Measurements from ENCODE around the gene HARS1. TPM values are rescaled to one million over a fixed set of nuclear protein-coding genes. Genes with fewer than 3 reads are reported as not detected.

The HARS1 gene
- total and polyA plus RNA-seq, 8 donors, result 24.7 to 47.8 (median 32.7) TPM

DNA sequence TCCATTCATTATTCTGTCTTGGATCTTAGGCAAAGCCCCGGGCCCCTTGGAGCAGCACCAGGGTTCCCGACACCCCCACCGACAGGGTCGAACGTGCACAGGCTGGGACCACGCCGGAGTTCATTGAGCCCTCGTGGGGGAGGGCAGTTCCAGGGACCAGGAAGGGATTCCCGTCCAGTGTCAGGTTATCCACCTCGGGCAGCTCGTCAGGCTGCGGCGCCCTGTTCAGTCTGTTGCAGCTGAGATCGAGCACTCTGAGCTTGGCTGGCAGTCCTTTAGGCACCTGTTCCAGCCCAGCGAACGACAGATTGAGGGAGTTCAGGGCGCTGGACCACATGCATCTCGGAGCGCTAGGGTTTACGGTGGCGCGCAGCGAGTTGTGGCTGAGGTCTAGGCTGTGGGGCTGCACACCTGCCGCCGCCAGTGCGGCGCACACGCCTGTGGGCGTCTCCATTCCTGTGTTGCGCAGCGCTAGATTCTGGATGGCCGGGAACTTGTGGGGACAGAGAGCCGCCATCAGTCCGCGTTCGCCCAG is 59.3 kb downstream of the HARS1 start:
- no peak for TF ChIP-seq CTCF (IDR thresholded peaks at IDR 0.05)
- DNase-seq (peak in 5 of 6 donors; percentile 43 to 78 (median 65)), FAIRE-seq (no peak), ATAC-seq (peak; percentile 70 to 80 (median 76))
- peaks cover 0 to 8% (median 0%) of the 10 kb centered on the region in 3 donors for H3K4me1 ChIP-seq
- 2 to 4% methylated on average over 36 of the region's 36 CpGs for WGBS, 2 donors
- no peaks in the 10 kb centered on the region for H3K9me3 ChIP-seq
- peak overlapping the region; percentile 28 to 65 (median 42) for H3K4me3 ChIP-seq
- H3K36me3 ChIP-seq, result no peaks in the 10 kb centered on the region
- intact Hi-C loops (cut with DNase I), result loop anchor here in 2 of 3 donors (10.0 kb wide), 2 partner anchors 67 to 267 kb away; partner anchors contain the start of genes APBB3 (in 1 of the 2), SLC35A4 (in 1 of the 2) and SLC4A9 (in 1 of the 2)
- peak overlapping the region; percentile 33 to 75 (median 62) for H3K27ac ChIP-seq
- H3K27me3 ChIP-seq, result no peaks in the 10 kb centered on the region

GRCh38 chr5:140631036-140631417 is 60.1 kb downstream of the HARS1 start:
- Histone ChIP-seq H3K4me3 (peak overlapping the region in 1 of 4 donors; percentile 65), H3K27ac (peak overlapping the region in 2 of 4 donors; percentile 68 to 75), H3K27me3 (no peaks in the 10 kb centered on the region), H3K9me3 (no peaks in the 10 kb centered on the region), H3K36me3 (no peaks in the 10 kb centered on the region), H3K4me1 (peaks cover 0 to 8% (median 0%) of the 10 kb centered on the region in 3 donors)
- DNase-seq, result no peak
- ATAC-seq, result no peak
- TF ChIP-seq CTCF (IDR thresholded peaks at IDR 0.05), result no peak
- intact Hi-C loops (cut with DNase I), result loop anchor here in 2 of 3 donors (10.0 kb wide), 2 partner anchors 66 to 266 kb away; partner anchors contain the start of genes APBB3 (in 1 of the 2), SLC35A4 (in 1 of the 2) and SLC4A9 (in 1 of the 2)
- no peak for FAIRE-seq
- 96% methylated on average over 4 of the region's 4 CpGs for WGBS, 2 donors

GRCh38 chr5:140630292-140631035 is 60.7 kb downstream of the HARS1 start:
- FAIRE-seq (no peak), DNase-seq (no peak), ATAC-seq (no peak)
- Histone ChIP-seq H3K36me3 (no peaks in the 10 kb centered on the region), H3K9me3 (no peaks in the 10 kb centered on the region), H3K4me1 (peaks cover 0 to 8% (median 0%) of the 10 kb centered on the region in 3 donors), H3K4me3 (peak overlapping the region in 1 of 4 donors; percentile 65), H3K27me3 (no peaks in the 10 kb centered on the region), H3K27ac (peak overlapping the region in 2 of 4 donors; percentile 68 to 75)
- intact Hi-C loops (cut with DNase I), result loop anchor here in 2 of 3 donors (10.0 kb wide), 2 partner anchors 66 to 266 kb away; partner anchors contain the start of genes APBB3 (in 1 of the 2), SLC35A4 (in 1 of the 2) and SLC4A9 (in 1 of the 2)
- WGBS, 2 donors, result 71 to 76% methylated on average over 2 of the region's 2 CpGs
- TF ChIP-seq CTCF (IDR thresholded peaks at IDR 0.05), result no peak

DNA sequence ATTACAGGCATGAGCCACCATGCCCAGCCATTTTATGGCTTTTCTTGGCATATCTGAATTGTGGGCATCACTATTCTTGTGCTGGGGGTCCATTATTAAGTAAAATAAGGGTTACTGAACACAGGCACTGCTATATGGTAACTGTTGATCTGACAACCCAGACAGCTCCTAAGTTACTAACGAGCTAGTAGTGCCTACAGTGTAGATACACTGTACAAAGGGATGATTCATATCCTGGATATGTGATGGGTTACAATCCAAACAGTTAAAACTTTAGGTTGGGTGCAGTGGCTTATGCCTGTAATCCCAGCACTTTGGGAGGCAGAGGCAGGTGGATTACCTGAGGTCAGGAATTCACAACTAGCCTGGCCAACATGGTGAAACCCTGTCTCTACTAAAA is 62.5 kb downstream of the HARS1 start:
- WGBS, 2 donors, result 85 to 87% methylated on average over 1 of the region's 1 CpG
- FAIRE-seq, result no peak
- Histone ChIP-seq H3K27me3 (no peaks in the 10 kb centered on the region), H3K4me1 (peaks cover 0 to 8% (median 0%) of the 10 kb centered on the region in 3 donors), H3K4me3 (no peak overlapping the region), H3K9me3 (no peaks in the 10 kb centered on the region), H3K36me3 (no peaks in the 10 kb centered on the region), H3K27ac (no peak overlapping the region)
- intact Hi-C loops (cut with DNase I), result no loop called here
- no peak for ATAC-seq
- no peak for DNase-seq
- TF ChIP-seq CTCF (IDR thresholded peaks at IDR 0.05), result no peak
